KMS-11 (cell line): ENCODE data around the gene GPR179.

Experiments
- H2AFZ ChIP-seq: fragments of 200-600 bp; sonication (generic); 2 replicates; pipeline ENCODE4 v1.6.1; 2016; ENCODE audit warnings: antibody characterized with exemption, mixed run types, low read depth
- H3K27ac ChIP-seq: fragments of 200-600 bp; sonication (generic); 2 replicates; pipeline ENCODE4 v1.6.1; 2016; ENCODE audit warnings: mild to moderate bottlenecking, mixed run types
- H3K27me3 ChIP-seq: fragments of 200-600 bp; sonication (generic); 2 replicates; pipeline ENCODE4 v1.6.1; 2017; ENCODE audit warnings: mild to moderate bottlenecking, low read depth, mixed run types, moderate library complexity; ENCODE audit not compliant: insufficient read depth
- H3K36me3 ChIP-seq: fragments of 200-600 bp; sonication (generic); 2 replicates; pipeline ENCODE4 v1.6.1; 2017; ENCODE audit warnings: mild to moderate bottlenecking, mixed run types; ENCODE audit not compliant: insufficient read depth
- H3K4me1 ChIP-seq: fragments of 200-600 bp; sonication (generic); 2 replicates; pipeline ENCODE4 v1.6.1; 2016; ENCODE audit warnings: mild to moderate bottlenecking, low read depth, mixed run types; ENCODE audit not compliant: poor library complexity, severe bottlenecking
- H3K4me2 ChIP-seq: fragments of 200-600 bp; sonication (generic); 2 replicates; pipeline ENCODE4 v1.7.0; 2016; ENCODE audit warnings: mild to moderate bottlenecking, mixed run types
- H3K4me3 ChIP-seq: fragments of 200-600 bp; sonication (generic); IDR thresholded peaks from 2 replicates; pipeline ENCODE4 v1.6.1; 2017; ENCODE audit warnings: low read depth, low read length, mixed read lengths; ENCODE audit not compliant: insufficient read depth
- H3K79me2 ChIP-seq: fragments of 200-600 bp; sonication (generic); 2 replicates; pipeline ENCODE4 v1.6.1; 2016; ENCODE audit warnings: low read depth, mixed run types; ENCODE audit not compliant: insufficient read depth
- H3K9ac ChIP-seq: fragments of 200-600 bp; sonication (generic); 2 replicates; pipeline ENCODE4 v1.6.1; 2016; ENCODE audit warnings: mild to moderate bottlenecking, mixed run types
- H4K20me1 ChIP-seq: fragments of 200-600 bp; sonication (generic); 2 replicates; pipeline ENCODE4 v1.6.1; 2016; ENCODE audit warnings: mild to moderate bottlenecking, mixed run types; ENCODE audit not compliant: insufficient read depth
- CTCF ChIP-seq: fragments of 200-600 bp; sonication (generic); conservative IDR thresholded peaks from 2 replicates; pipeline ENCODE4 v1.6.1; 2017; ENCODE audit warnings: low read depth, mild to moderate bottlenecking, antibody characterized with exemption, low read length, moderate library complexity, mixed read lengths

Gene GPR179

GRCh38 chr17:38327936-38328335 is 15.8 kb downstream of the GPR179 start:
- Histone ChIP-seq H3K79me2 (no peaks in the 10 kb centered on the region), H3K27ac (no peak overlapping the region), H3K4me1 (peaks cover 6% of the 10 kb centered on the region), H3K27me3 (no peaks in the 10 kb centered on the region; the same call in 1 of the 2 replicates), H3K9ac (no peak overlapping the region), H3K4me3 (no peak overlapping the region), H2AFZ (no peak overlapping the region), H3K36me3 (no peaks in the 10 kb centered on the region), H4K20me1 (no peaks in the 10 kb centered on the region), H3K4me2 (no peak overlapping the region)
- TF ChIP-seq CTCF: no peak

GRCh38 chr17:38326996-38327792 is 16.6 kb downstream of the GPR179 start:
- Histone ChIP-seq H3K27ac (no peak overlapping the region), H4K20me1 (no peaks in the 10 kb centered on the region), H2AFZ (no peak overlapping the region), H3K4me1 (peaks cover 6% of the 10 kb centered on the region), H3K27me3 (no peaks in the 10 kb centered on the region; the same call in 1 of the 2 replicates), H3K4me3 (no peak overlapping the region), H3K4me2 (no peak overlapping the region), H3K79me2 (no peaks in the 10 kb centered on the region), H3K9ac (no peak overlapping the region), H3K36me3 (no peaks in the 10 kb centered on the region)
- TF ChIP-seq CTCF: no peak

GRCh38 chr17:38325221-38325851 is 18.4 kb downstream of the GPR179 start:
- no peak overlapping the region for H2AFZ ChIP-seq
- H3K27ac ChIP-seq: no peak overlapping the region
- H3K79me2 ChIP-seq: no peaks in the 10 kb centered on the region
- no peak overlapping the region for H3K4me3 ChIP-seq
- H3K9ac ChIP-seq: no peak overlapping the region
- TF ChIP-seq CTCF: no peak
- H3K4me1 ChIP-seq: peaks cover 6% of the 10 kb centered on the region
- no peaks in the 10 kb centered on the region for H3K36me3 ChIP-seq
- no peak overlapping the region for H3K4me2 ChIP-seq
- H3K27me3 ChIP-seq: no peaks in the 10 kb centered on the region; the same call in 1 of the 2 replicates
- no peaks in the 10 kb centered on the region for H4K20me1 ChIP-seq

GRCh38 chr17:38324772-38325171 is 19.0 kb downstream of the GPR179 start:
- H3K27ac ChIP-seq: no peak overlapping the region
- no peak for TF ChIP-seq CTCF
- no peaks in the 10 kb centered on the region; the same call in 1 of the 2 replicates for H3K27me3 ChIP-seq
- no peak overlapping the region for H3K9ac ChIP-seq
- H3K4me3 ChIP-seq: no peak overlapping the region
- no peaks in the 10 kb centered on the region for H3K79me2 ChIP-seq
- H2AFZ ChIP-seq: no peak overlapping the region
- H3K4me2 ChIP-seq: no peak overlapping the region
- H3K4me1 ChIP-seq: peaks cover 6% of the 10 kb centered on the region
- H3K36me3 ChIP-seq: no peaks in the 10 kb centered on the region
- H4K20me1 ChIP-seq: no peaks in the 10 kb centered on the region
